HG03045 (cell line): ENCODE data around the gene RANBP17.
"Not testable (repeated sequence)": the region's sequence is repeated elsewhere in the genome, so short reads cannot be mapped to it uniquely, and the experiment has no call there.

Source experiments
- ATAC-seq: cut with Tn5 transposase; IDR thresholded peaks from one replicate; pipeline ENCODE4 v1.9.1; 2021; ENCODE audit warnings: mild to moderate bottlenecking, moderate library complexity; ENCODE audit not compliant: unreplicated experiment

Gene RANBP17

GRCh38 chr5:170865622-170866021, 3.8 kb downstream of the RANBP17 start:
- ATAC-seq = peak; percentile 64

DNA sequence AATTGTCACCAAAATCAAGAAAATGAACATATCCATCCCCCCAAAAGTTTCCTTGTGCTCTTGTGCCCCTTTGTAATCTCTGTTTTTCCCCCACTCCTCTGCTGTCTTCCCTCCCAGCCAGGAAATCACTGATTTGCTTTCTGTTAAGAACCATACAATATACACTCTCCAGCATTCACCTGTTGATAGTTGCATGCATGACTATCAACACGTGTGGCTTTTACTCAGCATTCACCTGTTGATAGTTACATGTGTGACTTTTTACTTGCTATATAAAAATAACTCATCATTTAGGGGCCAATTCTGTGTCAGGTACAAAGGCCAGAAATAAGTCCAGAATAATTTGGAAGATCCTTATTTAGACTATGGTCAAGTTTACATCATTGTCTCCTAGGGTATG, 6.0 kb downstream of the RANBP17 start:
- ATAC-seq = no peak

- not testable (repeated sequence) for ATAC-seq
These were observed 8.6 kb downstream of the RANBP17 start for GRCh38 chr5:170870390-170870789.

DNA sequence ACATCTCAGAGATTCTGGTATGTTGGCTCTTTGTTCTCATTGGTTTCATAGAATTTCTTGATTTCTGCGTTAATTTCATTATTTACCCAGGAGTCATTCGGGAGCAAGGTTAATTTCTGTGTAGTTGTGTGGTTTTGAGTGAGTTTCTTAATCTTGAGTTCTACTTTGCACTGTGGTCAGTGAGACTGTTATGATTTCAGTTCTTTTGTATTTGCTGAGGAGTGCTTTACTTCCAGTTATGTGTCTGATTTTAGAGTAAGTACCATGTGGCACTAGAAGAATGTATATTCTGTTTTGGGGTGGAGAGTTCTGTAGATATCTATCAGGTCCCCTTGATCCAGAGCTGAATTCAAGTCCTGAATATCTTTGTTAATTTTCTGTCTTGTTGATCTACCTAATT, 12.2 kb downstream of the RANBP17 start:
- no peak for ATAC-seq

GRCh38 chr5:170875811-170876210, 14.0 kb downstream of the RANBP17 start:
- no peak for ATAC-seq

DNA sequence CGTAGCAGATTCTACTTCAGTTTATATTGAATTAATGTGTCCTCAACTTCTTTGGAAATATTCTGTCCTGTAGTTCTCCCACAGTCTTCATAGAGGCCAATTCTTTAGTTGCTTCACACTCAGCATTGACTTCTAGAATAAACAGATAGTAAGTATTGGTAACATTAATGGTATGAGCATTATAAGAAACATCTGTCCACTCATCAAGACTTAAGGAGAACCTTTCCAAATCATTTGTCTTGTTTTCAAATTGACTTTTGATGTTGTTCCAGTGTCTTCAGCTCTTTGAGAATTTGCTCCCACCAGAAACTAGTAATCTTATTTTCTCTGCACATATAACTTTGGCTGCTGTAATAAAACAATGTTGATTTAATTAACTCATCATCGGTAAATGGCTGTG, 18.3 kb downstream of the RANBP17 start:
- ATAC-seq = no peak

DNA sequence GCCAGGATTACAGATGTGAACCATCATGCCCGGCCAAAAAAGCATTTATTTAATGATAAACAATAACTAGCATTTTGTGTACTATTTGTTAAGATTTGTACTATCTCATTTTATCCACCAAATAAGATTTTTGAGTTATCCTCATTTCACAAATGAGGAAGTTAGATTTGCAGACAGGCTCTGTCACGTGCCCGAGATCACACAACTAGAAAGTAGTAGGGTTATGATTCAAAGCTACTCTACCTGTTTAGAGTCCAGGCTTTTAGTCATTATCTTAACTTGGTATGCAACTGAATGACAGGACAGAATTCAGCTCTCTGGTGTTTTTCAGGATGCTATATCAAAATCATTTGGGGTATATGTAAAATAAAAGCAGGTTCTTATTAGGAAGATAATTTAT, 20.5 kb downstream of the RANBP17 start:
- no peak for ATAC-seq

GRCh38 chr5:170885256-170885655, 23.4 kb downstream of the RANBP17 start:
- no peak for ATAC-seq

DNA sequence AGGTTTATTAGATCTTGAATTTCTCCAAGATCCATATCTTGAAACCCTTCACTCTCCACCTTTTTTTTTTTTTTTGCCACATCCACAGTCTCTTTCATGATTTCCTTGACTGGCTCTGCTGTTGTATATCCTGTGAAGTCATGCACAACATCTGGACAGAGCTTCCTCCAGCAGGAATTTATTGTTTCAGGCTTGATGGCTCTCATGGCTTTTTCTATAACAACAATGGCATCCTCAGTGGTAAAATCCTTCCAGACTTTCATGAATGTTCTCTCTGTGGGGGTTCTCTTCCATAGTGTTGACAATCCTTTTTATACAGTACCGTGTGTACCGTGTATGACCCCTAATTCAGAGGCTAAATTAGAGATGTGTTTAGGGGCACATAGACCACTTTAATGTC, 24.0 kb downstream of the RANBP17 start:
- no peak for ATAC-seq

DNA sequence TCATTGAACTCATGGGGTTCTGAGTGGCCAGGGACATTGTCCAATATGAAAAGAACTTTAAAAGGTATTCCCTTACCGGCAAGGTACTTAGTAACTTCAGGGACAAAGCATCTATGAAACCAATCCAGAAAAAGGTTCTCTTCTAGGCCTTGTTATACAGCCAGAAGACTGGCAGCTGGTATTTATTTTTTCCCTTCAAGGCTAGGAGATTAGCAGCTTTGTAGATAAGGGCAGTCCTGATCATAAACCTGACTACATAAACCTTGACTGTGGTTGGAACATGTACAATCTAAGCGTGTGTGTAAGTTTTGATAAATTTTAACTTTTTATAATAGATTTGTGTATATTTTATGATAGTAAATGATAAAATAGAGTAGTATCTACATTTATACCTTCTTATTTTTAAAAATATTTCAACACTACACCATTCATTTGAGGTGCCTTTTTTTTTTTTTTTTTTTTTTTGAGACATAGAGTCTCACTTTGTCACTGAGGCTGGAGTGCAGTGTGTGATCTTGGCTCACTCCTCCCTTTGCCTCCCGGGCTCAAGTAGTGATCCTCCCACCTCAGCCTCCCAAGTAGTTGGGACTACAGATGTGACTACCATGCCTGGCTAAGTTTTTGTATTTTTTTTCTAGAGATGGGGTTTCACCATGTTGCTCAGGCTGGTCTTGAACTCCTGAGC, 24.5 kb downstream of the RANBP17 start:
- ATAC-seq = no peak

DNA sequence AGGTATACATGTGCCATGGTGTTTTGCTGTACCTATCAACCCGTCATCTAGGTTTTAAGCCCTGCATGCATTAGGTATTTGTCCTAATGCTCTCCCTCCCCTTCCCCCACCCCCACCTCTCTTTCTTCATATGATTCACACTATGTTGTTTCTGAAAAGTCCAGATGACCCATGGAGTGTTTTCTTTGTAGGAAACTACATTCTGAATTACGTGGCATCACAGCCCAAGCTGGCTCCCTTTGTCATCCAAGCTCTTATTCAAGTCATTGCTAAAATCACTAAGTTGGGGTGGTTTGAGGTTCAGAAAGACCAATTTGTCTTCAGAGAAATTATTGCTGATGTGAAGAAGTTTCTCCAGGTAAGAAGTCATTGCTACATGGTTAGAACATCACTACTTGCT, 30.4 kb downstream of the RANBP17 start:
- no peak for ATAC-seq

- ATAC-seq = no peak
These were observed 32.8 kb downstream of the RANBP17 start for GRCh38 chr5:170894665-170895064.

DNA sequence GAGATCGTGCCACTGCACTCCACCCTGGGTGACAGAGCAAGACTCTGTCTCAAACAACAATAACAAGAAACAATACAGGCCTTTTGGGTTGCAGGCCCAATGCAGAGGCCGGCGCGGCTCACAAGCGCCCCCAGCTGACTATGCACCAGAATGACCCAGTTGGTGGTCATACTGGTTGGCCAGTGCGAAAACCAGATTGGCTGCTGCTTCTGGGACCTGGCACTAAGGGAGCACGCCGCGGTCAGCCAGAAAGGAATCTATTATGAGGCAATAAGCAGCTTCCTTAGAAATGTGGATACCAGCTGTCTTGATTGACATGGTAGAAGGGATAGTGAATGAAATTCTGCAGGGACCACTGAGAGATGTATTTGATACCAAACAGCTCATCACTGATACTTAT, 35.0 kb downstream of the RANBP17 start:
- no peak for ATAC-seq

DNA sequence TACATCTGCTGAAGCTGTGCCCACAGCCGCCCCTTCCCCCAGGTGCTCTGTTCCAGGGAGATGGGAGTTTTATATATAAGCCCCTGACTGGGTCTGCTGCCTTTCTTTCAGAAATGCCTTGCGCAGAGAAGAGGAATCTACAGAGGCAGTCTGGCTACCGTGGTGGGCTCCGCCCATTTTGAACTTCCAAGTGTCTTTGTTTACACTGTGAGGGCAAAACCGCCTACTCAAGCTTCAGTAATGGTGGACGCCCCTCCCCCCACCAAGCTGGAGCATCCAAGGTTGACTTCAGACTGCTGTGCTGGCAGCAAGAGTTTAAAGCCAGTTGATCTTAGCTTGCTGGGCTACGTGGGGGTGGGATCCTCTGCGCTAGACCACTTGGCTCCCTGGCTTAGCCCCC, 41.3 kb downstream of the RANBP17 start:
- ATAC-seq = no peak

GRCh38 chr5:170907758-170908157, 45.9 kb downstream of the RANBP17 start:
- no peak for ATAC-seq

- no peak for ATAC-seq
These were observed 51.8 kb downstream of the RANBP17 start for GRCh38 chr5:170913573-170913972.

- ATAC-seq = no peak
These were observed 55.3 kb downstream of the RANBP17 start for GRCh38 chr5:170917113-170917512.

DNA sequence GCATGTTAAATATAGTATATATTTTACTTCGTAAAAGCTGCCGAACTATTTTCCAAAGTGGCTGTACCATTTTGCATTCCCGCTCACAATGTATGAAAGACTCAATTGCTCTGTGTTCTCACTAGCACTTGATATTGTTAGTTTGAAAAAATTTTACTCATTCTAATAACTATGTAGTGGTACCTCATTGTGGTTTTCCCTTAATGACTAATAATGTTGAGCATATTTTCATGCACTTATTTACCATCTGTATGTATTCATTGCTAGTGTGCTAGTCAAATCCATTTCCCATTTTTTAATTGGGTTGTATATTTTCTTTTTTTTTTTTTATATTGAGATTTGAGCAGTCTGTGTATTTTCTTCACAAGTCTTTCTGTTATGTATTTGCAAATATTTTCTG, 58.4 kb downstream of the RANBP17 start:
- no peak for ATAC-seq

GRCh38 chr5:170922331-170922730, 60.5 kb downstream of the RANBP17 start:
- ATAC-seq = not testable (repeated sequence)

DNA sequence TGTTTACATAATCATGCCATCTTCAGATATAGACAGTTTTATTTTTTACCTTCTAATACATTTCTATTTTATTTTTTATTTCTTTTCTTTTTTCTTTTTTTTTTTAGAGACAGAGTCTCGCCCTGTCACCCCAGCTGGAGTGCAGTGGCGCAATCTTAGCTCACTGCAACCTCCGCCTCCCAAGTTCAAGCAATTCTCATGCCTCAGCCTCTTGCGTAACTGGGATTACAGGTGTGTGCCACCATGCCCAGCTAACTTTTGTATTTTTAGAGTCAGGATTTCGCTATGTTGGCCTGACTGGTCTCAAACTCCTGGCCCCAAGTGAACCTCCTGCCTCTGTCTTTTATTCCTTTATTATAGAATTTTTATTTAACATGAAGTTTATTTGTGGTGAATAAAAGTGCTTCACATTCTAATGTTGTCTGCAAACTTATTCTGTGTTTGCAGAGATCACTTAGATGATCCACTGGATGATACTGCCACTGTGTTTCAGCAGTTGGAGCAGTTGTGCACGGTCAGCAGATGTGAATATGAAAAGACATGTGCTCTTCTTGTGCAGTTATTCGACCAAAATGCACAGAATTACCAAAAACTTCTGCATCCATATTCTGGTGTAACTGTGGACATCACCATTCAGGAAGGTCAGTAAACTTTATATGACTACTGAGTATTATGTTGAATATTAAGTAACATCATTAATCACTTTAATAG, 62.2 kb downstream of the RANBP17 start:
- ATAC-seq = no peak

DNA sequence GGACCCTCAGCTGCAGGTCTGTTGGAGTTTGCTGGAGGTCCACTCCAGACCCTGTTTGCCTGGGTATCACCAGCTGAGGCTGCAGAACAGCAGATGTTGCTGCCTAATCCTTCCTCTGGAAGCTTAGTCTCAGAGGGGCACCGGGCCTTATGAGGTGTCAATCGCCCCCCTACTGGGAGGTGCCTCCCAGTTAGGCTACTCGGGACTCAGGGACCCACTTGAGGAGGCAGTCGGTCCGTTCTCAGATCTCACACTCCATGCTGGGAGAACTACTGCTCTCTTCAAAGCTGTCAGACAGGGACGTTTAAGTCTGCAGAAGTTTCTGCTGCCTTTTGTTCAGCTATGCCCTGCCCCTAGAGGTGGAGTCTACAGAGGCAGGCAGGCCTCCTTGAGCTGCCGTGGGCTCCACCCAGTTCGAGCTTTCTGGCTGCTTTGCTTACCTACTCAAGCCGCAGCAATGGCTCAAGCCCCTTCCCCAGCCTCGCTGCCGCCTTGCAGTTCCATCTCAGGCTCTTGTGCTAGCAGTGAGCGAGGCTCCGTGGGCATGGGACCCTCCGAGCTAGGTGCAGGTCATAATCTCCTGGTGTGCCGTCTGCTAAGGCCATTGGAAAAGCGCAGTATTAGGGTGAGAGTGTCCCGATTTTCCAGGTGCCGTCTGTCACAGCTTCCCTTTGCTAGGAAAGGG, 73.9 kb downstream of the RANBP17 start:
- ATAC-seq = not testable (repeated sequence)

DNA sequence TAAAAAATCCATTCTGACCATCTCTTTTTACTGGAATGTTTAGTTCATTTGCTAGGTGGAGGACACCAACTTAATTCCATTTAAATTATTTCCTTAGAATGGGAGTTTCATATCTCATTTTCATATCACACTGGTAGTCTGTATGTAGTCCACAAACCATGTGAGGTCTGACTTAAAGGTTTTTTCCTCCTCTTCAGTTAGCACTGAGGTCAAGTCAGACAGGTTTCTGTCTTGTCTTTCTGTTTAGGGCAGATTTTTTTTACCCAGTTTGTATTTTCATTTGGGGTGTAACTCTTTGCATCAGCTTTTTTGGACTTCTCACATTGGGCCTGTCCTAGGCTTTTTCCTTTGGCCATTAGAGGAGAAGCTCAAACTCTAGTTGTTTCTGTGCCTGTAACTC, 75.3 kb downstream of the RANBP17 start:
- no peak for ATAC-seq
